Measurements from ENCODE around the gene TRIM45.

The TRIM45 gene

DNA sequence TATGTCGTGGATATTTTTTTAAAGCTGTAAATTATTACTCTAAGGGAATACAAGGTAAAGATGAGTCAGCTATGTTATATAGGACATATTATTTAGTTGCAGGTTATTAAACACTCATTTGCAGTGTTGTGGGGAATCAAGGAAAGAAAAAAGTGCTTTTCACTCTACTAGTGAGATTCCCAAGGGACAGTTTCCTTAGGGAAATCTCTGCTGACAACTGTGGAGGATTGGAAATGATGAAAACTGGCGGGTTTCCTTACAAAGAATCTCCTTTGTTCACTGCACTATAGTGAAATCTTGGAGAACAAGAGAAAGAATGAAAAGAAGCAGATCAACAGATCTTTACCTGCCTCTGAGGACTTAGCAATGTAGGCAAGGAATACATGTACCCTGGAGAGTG lies 24.5 kb upstream of the TRIM45 start:
- no peak for DNase-seq (ENCODE audit: extremely low spot score)
- TF ChIP-seq HDGF (IDR thresholded peaks at IDR 0.05; ENCODE audit: borderline replicate concordance) (no peak), NFRKB (IDR thresholded peaks at IDR 0.05) (no peak), L3MBTL2 (conservative IDR thresholded peaks at IDR 0.05) (no peak), ELF4 (IDR thresholded peaks at IDR 0.05) (no peak), ARNT (IDR thresholded peaks at IDR 0.05) (no peak), SP1 (IDR thresholded peaks at IDR 0.05) (no peak), CTBP1 (IDR thresholded peaks at IDR 0.05; ENCODE audit: borderline replicate concordance) (no peak), ZNF384 (IDR thresholded peaks at IDR 0.05) (no peak), BHLHE40 (IDR thresholded peaks at IDR 0.05; ENCODE audit: borderline replicate concordance) (no peak), LEF1 (IDR thresholded peaks at IDR 0.05; ENCODE audit: borderline replicate concordance) (no peak), TARDBP (IDR thresholded peaks at IDR 0.05) (no peak), FOXM1 (IDR thresholded peaks at IDR 0.05; ENCODE audit: borderline replicate concordance) (no peak), FOXA1 (IDR thresholded peaks at IDR 0.05) (no peak), SUZ12 (IDR thresholded peaks at IDR 0.05) (no peak), FOXK2 (IDR thresholded peaks at IDR 0.05) (no peak)
- TF ChIP-seq, protein P1, sequence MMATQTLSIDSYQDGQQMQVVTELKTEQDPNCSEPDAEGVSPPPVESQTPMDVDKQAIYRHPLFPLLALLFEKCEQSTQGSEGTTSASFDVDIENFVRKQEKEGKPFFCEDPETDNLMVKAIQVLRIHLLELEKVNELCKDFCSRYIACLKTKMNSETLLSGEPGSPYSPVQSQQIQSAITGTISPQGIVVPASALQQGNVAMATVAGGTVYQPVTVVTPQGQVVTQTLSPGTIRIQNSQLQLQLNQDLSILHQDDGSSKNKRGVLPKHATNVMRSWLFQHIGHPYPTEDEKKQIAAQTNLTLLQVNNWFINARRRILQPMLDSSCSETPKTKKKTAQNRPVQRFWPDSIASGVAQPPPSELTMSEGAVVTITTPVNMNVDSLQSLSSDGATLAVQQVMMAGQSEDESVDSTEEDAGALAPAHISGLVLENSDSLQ (IDR thresholded peaks at IDR 0.05) = no peak
- CTCF ChIA-PET = interaction anchor here (0.6 to 1.6 kb wide), 2 partner anchors 17 to 22 kb away, joined by 4 to 7 read pairs; no protein-coding TSS in a partner anchor
- POLR2A ChIA-PET = no interaction called here

DNA sequence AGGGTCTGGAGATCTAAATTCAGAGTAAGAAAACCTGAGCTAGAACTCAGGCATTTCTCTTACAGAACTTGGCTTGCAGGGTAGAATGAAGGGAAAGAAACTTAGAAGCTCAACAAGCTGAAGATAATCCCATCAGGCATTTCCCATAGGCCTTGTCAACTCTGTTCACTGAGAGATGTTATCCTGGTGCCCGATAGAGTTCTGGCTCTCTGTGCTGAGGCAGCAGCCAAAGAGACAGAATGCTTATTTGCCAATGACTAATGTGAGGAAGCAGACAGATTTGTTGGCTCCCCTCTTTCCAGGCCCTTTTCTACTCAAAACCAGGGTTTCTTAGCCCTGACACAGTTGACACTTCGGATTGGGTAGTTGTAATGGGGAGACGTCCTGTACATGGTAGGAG lies 22.3 kb upstream of the TRIM45 start:
- POLR2A ChIA-PET = no interaction called here
- no peak for DNase-seq (ENCODE audit: extremely low spot score)
- no peak for TF ChIP-seq LEF1 (IDR thresholded peaks at IDR 0.05; ENCODE audit: borderline replicate concordance)
- no peak for TF ChIP-seq SP1 (IDR thresholded peaks at IDR 0.05)
- no peak for TF ChIP-seq CTBP1 (IDR thresholded peaks at IDR 0.05; ENCODE audit: borderline replicate concordance)
- TF ChIP-seq BHLHE40 (IDR thresholded peaks at IDR 0.05; ENCODE audit: borderline replicate concordance) = no peak
- TF ChIP-seq SUZ12 (IDR thresholded peaks at IDR 0.05) = no peak
- no peak for TF ChIP-seq L3MBTL2 (conservative IDR thresholded peaks at IDR 0.05)
- TF ChIP-seq TARDBP (IDR thresholded peaks at IDR 0.05) = no peak
- TF ChIP-seq FOXM1 (IDR thresholded peaks at IDR 0.05; ENCODE audit: borderline replicate concordance) = no peak
- TF ChIP-seq HDGF (IDR thresholded peaks at IDR 0.05; ENCODE audit: borderline replicate concordance) = no peak
- no peak for TF ChIP-seq ARNT (IDR thresholded peaks at IDR 0.05)
- TF ChIP-seq ELF4 (IDR thresholded peaks at IDR 0.05) = no peak
- TF ChIP-seq FOXA1 (IDR thresholded peaks at IDR 0.05) = no peak
- no peak for TF ChIP-seq ZNF384 (IDR thresholded peaks at IDR 0.05)
- no peak for TF ChIP-seq NFRKB (IDR thresholded peaks at IDR 0.05)
- TF ChIP-seq, protein P1 (IDR thresholded peaks at IDR 0.05) = no peak
- no peak for TF ChIP-seq FOXK2 (IDR thresholded peaks at IDR 0.05)
- CTCF ChIA-PET = no interaction called here

DNA sequence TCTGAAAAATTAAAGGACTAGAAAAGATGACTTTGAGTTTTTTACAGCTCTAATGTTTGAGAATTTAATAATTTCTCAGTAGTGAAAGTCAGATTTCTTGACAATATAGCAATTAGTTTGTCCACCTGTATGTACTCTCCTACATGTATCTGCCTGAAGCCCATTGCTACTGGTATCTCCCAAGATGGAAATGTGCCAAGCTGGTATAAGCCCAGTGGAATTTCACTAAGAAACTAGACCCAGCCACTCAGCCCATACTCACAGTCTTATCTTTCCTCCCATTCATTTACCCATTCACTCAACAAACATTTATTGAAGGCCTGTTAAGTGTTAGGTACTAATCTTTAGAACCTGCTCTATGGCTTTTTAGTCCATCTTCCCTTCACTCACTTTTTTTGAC lies 21.6 kb upstream of the TRIM45 start:
- ChIA-PET CTCF (no interaction called here), POLR2A (no interaction called here)
- TF ChIP-seq HDGF (IDR thresholded peaks at IDR 0.05; ENCODE audit: borderline replicate concordance) = no peak
- TF ChIP-seq ARNT (IDR thresholded peaks at IDR 0.05) = no peak
- no peak for TF ChIP-seq FOXK2 (IDR thresholded peaks at IDR 0.05)
- no peak for TF ChIP-seq NFRKB (IDR thresholded peaks at IDR 0.05)
- TF ChIP-seq FOXM1 (IDR thresholded peaks at IDR 0.05; ENCODE audit: borderline replicate concordance) = no peak
- TF ChIP-seq L3MBTL2 (conservative IDR thresholded peaks at IDR 0.05) = no peak
- no peak for DNase-seq (ENCODE audit: extremely low spot score)

DNA sequence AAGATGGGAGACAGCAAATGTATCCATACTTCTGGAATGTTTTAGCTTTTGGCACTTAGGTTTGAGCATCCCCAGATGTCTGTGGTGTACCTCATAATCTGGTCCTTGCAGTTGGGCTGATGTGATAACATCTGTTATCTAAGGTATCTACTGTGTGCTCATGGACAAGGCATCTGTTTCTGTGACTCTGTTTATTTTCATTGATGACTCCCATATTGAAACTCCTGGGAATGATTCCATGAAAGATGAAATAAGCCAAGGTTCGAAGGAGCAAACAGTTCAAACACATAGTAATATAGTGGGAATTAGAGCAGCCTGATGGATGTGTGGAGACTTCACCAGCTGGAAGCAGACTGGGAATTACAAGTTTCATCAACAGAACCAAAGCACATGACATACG lies 20.7 kb upstream of the TRIM45 start:
- CTCF ChIA-PET = no interaction called here
- DNase-seq (ENCODE audit: extremely low spot score) = no peak
- POLR2A ChIA-PET = no interaction called here

DNA sequence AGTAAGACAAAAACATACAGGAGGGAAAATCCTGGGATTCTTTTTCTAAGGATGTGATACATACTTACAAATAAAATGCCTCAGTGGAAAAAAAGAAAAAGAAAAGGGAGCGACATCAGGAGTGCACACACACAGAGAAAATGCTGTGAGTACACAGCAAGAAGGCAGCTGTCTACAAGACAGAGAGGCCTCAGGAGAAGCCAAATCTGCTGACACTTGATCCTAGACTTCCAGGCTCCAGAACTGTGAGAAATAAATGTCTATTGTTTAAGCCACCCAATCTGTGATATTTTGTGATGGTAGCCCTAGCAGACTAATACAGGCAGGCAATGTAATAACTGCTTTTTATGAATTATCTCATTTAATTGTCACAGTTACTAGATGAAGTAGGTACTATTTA lies 17.0 kb upstream of the TRIM45 start:
- POLR2A ChIA-PET = no interaction called here
- CTCF ChIA-PET = interaction anchor here (1.4 kb wide), 1 partner anchor 10 kb away, joined by 3 read pairs; no protein-coding TSS in a partner anchor
- TF ChIP-seq L3MBTL2 (conservative IDR thresholded peaks at IDR 0.05) (no peak), NFRKB (IDR thresholded peaks at IDR 0.05) (no peak), HDGF (IDR thresholded peaks at IDR 0.05; ENCODE audit: borderline replicate concordance) (no peak), SP1 (IDR thresholded peaks at IDR 0.05) (no peak), CTBP1 (IDR thresholded peaks at IDR 0.05; ENCODE audit: borderline replicate concordance) (no peak), ELF4 (IDR thresholded peaks at IDR 0.05) (no peak), FOXK2 (IDR thresholded peaks at IDR 0.05) (no peak), ZNF384 (IDR thresholded peaks at IDR 0.05) (no peak), LEF1 (IDR thresholded peaks at IDR 0.05; ENCODE audit: borderline replicate concordance) (no peak), FOXM1 (IDR thresholded peaks at IDR 0.05; ENCODE audit: borderline replicate concordance) (no peak), BHLHE40 (IDR thresholded peaks at IDR 0.05; ENCODE audit: borderline replicate concordance) (no peak), FOXA1 (IDR thresholded peaks at IDR 0.05) (no peak), SUZ12 (IDR thresholded peaks at IDR 0.05) (no peak)
- DNase-seq (ENCODE audit: extremely low spot score) = no peak

More for the DNA sequence above, 20.7 kb upstream of the TRIM45 start:
- TF ChIP-seq CTBP1 (IDR thresholded peaks at IDR 0.05; ENCODE audit: borderline replicate concordance) = no peak
- no peak for TF ChIP-seq L3MBTL2 (conservative IDR thresholded peaks at IDR 0.05)
- no peak for TF ChIP-seq SP1 (IDR thresholded peaks at IDR 0.05)
- no peak for TF ChIP-seq ZNF384 (IDR thresholded peaks at IDR 0.05)
- no peak for TF ChIP-seq TARDBP (IDR thresholded peaks at IDR 0.05)
- TF ChIP-seq FOXA1 (IDR thresholded peaks at IDR 0.05) = no peak
- no peak for TF ChIP-seq FOXK2 (IDR thresholded peaks at IDR 0.05)
- TF ChIP-seq FOXM1 (IDR thresholded peaks at IDR 0.05; ENCODE audit: borderline replicate concordance) = no peak
- no peak for TF ChIP-seq NFRKB (IDR thresholded peaks at IDR 0.05)
- TF ChIP-seq LEF1 (IDR thresholded peaks at IDR 0.05; ENCODE audit: borderline replicate concordance) = no peak
- no peak for TF ChIP-seq BHLHE40 (IDR thresholded peaks at IDR 0.05; ENCODE audit: borderline replicate concordance)
- no peak for TF ChIP-seq SUZ12 (IDR thresholded peaks at IDR 0.05)
- no peak for TF ChIP-seq ARNT (IDR thresholded peaks at IDR 0.05)
- TF ChIP-seq, protein P1 (IDR thresholded peaks at IDR 0.05) = no peak
- no peak for TF ChIP-seq HDGF (IDR thresholded peaks at IDR 0.05; ENCODE audit: borderline replicate concordance)
- no peak for TF ChIP-seq ELF4 (IDR thresholded peaks at IDR 0.05)

DNA sequence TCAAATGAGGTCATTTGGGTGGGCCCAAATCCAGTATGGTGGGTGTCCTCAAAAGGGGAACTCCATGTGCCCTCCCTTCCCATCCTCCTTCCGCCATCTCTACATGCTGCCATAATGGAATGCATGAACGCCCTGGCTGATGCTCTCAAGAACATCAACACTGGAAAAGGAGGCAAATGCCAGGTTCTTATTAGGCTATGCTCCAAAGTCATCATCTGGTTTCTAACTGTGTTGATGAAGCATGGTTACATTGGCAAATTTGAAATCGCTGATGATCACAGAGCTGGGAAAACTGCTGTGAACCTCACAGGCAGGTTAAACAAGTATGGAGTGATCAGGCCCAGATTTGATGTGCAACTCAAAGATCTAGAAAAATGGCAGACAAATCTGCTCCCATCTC lies 16.6 kb upstream of the TRIM45 start:
- DNase-seq (ENCODE audit: extremely low spot score) = no peak
- POLR2A ChIA-PET = no interaction called here
- CTCF ChIA-PET = interaction anchor here (1.4 kb wide), 1 partner anchor 9 kb away, joined by 3 read pairs; no protein-coding TSS in a partner anchor
- TF ChIP-seq LEF1 (IDR thresholded peaks at IDR 0.05; ENCODE audit: borderline replicate concordance) = no peak
- TF ChIP-seq ELF4 (IDR thresholded peaks at IDR 0.05) = no peak
- TF ChIP-seq SUZ12 (IDR thresholded peaks at IDR 0.05) = no peak
- TF ChIP-seq CTBP1 (IDR thresholded peaks at IDR 0.05; ENCODE audit: borderline replicate concordance) = no peak
- TF ChIP-seq SP1 (IDR thresholded peaks at IDR 0.05) = no peak
- TF ChIP-seq ARNT (IDR thresholded peaks at IDR 0.05) = no peak
- no peak for TF ChIP-seq FOXK2 (IDR thresholded peaks at IDR 0.05)
- no peak for TF ChIP-seq L3MBTL2 (conservative IDR thresholded peaks at IDR 0.05)
- TF ChIP-seq NFRKB (IDR thresholded peaks at IDR 0.05) = no peak
- TF ChIP-seq, protein P1 (IDR thresholded peaks at IDR 0.05) = no peak
- TF ChIP-seq TARDBP (IDR thresholded peaks at IDR 0.05) = no peak
- TF ChIP-seq ZNF384 (IDR thresholded peaks at IDR 0.05) = no peak
- no peak for TF ChIP-seq FOXM1 (IDR thresholded peaks at IDR 0.05; ENCODE audit: borderline replicate concordance)
- no peak for TF ChIP-seq HDGF (IDR thresholded peaks at IDR 0.05; ENCODE audit: borderline replicate concordance)

All from HEK293T (cell line).